Adrenal gland (tissue), 12 donors: ENCODE measurements around the gene FBXO46. TPM values are rescaled to one million over a fixed set of nuclear protein-coding genes. Genes with fewer than 3 reads are reported as not detected.

Source experiments
- DNase-seq, 7 donors: peaks; one replicate each; pipeline ENCODE4 v3.0.0-alpha.2; 2019 to 2020
- H3K27ac ChIP-seq, 5 donors: fragments of 200-600 bp; sonication (generic) in 4 of 5; 1 replicate in 3 of 5; 2 replicates in 2 of 5; pipeline versions ENCODE4 v1.5.1 to v1.8.0; 2016 to 2020; ENCODE audit warnings: mild to moderate bottlenecking in 1 of 5
- H3K27me3 ChIP-seq: fragments of 200-600 bp; 2 replicates; pipeline ENCODE4 v1.8.0; 2021
- H3K36me3 ChIP-seq, 2 donors: fragments of 200-600 bp; replicated peaks in 1 of 2; 1 replicate in 1 of 2; 2 replicates in 1 of 2; pipeline versions ENCODE4 v1.5.1 to v1.8.0; 2018 to 2022
- H3K4me1 ChIP-seq, 2 donors: fragments of 200-600 bp; replicated peaks in 1 of 2; 1 replicate in 1 of 2; 2 replicates in 1 of 2; pipeline versions ENCODE4 v1.5.1 to v1.8.0; 2018 to 2021
- H3K4me3 ChIP-seq, 4 donors: fragments of 200-600 bp; sonication (generic) in 3 of 4; one replicate each; pipeline ENCODE4 v1.5.1; 2016 to 2018
- H3K9me3 ChIP-seq, 3 donors: fragments of 200-600 bp; sonication (generic) in 1 of 3; replicated peaks in 1 of 3; 1 replicate in 2 of 3; 2 replicates in 1 of 3; pipeline versions ENCODE4 v1.5.1 to v1.8.0; 2016 to 2021
- POLR2A ChIP-seq, 2 donors: fragments of 450-650 bp; IDR thresholded peaks; one replicate each; pipeline ENCODE4 v1.6.1; 2017; ENCODE audit warnings: antibody characterized with exemption in 2 of 2, mild to moderate bottlenecking in 2 of 2, moderate library complexity in 1 of 2
- WGBS, 4 donors: extraction: QIAGEN DNeasy Blood & Tissue Kit in 2 of 4; methylation state at CpG; one replicate each; pipeline versions ENCODE4 v1.1.5 to v1.1.7; 2013 to 2017; 5-methylcytosine and 5-hydroxymethylcytosine counted together
- intact Hi-C, 2 donors: fragments of 100-400 bp; cut with DNase I; formaldehyde crosslinking; loops; one replicate each; pipeline versions ENCODE4 v1.14.1 to v1.15.0; 2022 to 2023
- polyA plus RNA-seq, 3 donors: library from polyadenylated mRNA; stranded (reverse); fragments of 200-250 nt in 2 of 3; fragments of 350-450 nt in 1 of 3; fragmentation: Illumina TruSeq in 1 of 3; extraction: RNeasy Lipid Tissue Mini Kit (QIAGEN cat#74804) in 1 of 3; gene quantifications; one replicate each; pipeline ENCODE4 v1.2.3, GENCODE V29; 2013 to 2014
- total RNA-seq, 9 donors: library from RNA; depleted of rRNA in 4 of 9; stranded (reverse); fragments of >200 nt in 4 of 9; fragments of 120-200 nt in 1 of 9; fragmentation: NEBNext Ultra II Directional in 1 of 9; extraction: Animal tissue kit (Norgen Biotek cat#: 25700) in 1 of 9; gene quantifications; one replicate each; pipeline versions ENCODE4 v1.1.0 to v1.2.4, GENCODE V29; 2013 to 2023
- TF ChIP-seq, protein P1 (sequence below), 6 experiments: fragments of 450-650 bp in 4 of 6; fragments of 200-600 bp in 2 of 6; sonication (generic) in 1 of 6; IDR thresholded peaks; 1 replicate in 5 of 6; 2 replicates in 1 of 6; pipeline versions ENCODE4 v1.5.1 to v1.8.0; 2016 to 2021; ENCODE audit warnings: antibody characterized with exemption in 6 of 6, mild to moderate bottlenecking in 2 of 6, moderate library complexity in 1 of 6
- donor health status: healthy with polysubstance abuse.
- donor health status: Bipolar disorder and iron deficiency.
- donor health status: DM: yes; HTN: yes; CAD: no.
- donor health status: DM: no; HTN: no; CAD: no.
- donor health status: DM: no; HTN: no; CAD: no.
- donor health status: DM: yes; HTN: yes; CAD: no.

FBXO46 gene
- total and polyA plus RNA-seq, 12 donors, result 3.2 to 25.6 (median 11.2) TPM

DNA sequence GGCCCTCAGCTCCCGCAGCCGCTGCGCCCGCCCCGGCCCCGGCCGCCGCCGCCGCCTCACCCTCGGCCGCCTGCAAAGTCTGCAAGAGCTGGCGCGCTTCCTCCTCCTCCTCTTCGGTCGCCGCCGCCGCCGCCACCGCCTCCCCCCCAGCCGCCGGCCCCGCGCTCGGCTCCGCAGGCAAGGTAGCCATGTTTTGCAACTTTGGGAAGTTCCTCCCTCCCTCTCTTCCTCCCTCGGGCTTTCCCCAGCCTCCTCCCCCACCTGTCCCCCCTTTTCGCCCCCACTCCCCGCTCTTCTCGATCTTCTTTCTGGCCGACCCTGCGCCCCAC, 37.9 kb upstream of the FBXO46 start:
- Histone ChIP-seq H3K4me1 (peaks cover 7 to 24% of the 10 kb centered on the region in 2 donors), H3K9me3 (no peaks in the 10 kb centered on the region), H3K4me3 (peak overlapping the region; percentile 56 to 89 (median 81)), H3K27ac (peak overlapping the region; percentile 92 to 98 (median 94)), H3K36me3 (peaks cover 0 to 8% of the 10 kb centered on the region in 2 donors), H3K27me3 (no peaks in the 10 kb centered on the region)
- peak in 3 of 7 donors; percentile 56 to 70 (median 67) for DNase-seq
- WGBS, 4 donors, result 0 to 2% (median 1%) methylated on average over 7 to 32 of the region's 33 CpGs
- intact Hi-C loops, result loop anchor here in 1 of 2 donors (5.0 kb wide), 1 partner anchor 56 kb away; no protein-coding TSS in a partner anchor
- TF ChIP-seq, protein P1, sequence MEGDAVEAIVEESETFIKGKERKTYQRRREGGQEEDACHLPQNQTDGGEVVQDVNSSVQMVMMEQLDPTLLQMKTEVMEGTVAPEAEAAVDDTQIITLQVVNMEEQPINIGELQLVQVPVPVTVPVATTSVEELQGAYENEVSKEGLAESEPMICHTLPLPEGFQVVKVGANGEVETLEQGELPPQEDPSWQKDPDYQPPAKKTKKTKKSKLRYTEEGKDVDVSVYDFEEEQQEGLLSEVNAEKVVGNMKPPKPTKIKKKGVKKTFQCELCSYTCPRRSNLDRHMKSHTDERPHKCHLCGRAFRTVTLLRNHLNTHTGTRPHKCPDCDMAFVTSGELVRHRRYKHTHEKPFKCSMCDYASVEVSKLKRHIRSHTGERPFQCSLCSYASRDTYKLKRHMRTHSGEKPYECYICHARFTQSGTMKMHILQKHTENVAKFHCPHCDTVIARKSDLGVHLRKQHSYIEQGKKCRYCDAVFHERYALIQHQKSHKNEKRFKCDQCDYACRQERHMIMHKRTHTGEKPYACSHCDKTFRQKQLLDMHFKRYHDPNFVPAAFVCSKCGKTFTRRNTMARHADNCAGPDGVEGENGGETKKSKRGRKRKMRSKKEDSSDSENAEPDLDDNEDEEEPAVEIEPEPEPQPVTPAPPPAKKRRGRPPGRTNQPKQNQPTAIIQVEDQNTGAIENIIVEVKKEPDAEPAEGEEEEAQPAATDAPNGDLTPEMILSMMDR (IDR thresholded peaks at IDR 0.05), result no peak
- TF ChIP-seq POLR2A (IDR thresholded peaks at IDR 0.05), result no peak

DNA sequence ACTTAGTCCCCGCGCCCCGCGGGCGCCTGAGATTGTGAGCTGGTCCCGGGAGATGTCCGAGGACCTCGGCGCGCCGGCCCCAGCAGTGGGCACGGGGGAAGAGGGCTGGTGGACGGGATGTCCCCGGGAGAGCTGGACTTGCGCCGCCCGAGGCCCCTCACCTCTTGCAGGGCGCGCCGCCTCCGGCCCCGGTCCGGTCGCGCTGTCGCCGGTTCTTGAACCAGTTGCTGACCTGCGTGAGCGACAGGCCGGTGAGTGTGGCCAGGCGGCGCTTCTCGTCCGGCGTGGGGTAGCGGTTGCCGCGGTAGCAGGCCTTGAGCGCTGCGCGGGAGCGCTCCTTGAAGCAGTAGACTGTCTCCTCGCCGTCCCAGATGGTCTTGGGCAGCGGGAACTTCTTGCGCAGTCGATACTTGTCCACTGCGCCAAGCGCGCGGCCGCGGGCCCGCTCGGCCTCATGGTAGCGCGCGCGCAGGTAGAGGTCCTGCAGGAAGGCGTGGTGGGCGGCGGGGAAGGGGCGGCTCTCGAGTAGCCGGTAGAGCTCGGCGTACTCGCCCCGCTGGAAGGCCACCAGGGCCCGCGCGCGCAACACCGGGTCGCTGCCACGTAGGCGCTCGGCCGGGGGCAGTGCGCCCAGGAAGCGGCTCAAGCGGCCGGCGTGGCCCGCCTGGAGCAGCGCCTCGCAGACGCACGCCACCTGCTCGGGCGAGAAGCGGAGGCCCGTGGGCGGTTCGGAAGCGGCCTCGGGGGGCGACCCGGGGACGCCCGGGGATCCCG, 37.4 kb upstream of the FBXO46 start:
- 1% methylated on average over 102 of the region's 102 CpGs; no CpG with 5 or more reads in 2 of the 4 donors for WGBS, 4 donors
- peak overlapping the region; percentile 56 to 89 (median 81) for H3K4me3 ChIP-seq
- peak overlapping the region; percentile 92 to 98 (median 94) for H3K27ac ChIP-seq
- DNase-seq, result peak; percentile 71 to 81 (median 75)
- H3K27me3 ChIP-seq, result no peaks in the 10 kb centered on the region
- TF ChIP-seq, protein P1 (IDR thresholded peaks at IDR 0.05), result no peak
- peak; percentile 27 to 55 for TF ChIP-seq POLR2A (IDR thresholded peaks at IDR 0.05)
- no peaks in the 10 kb centered on the region for H3K9me3 ChIP-seq
- peaks cover 7 to 24% of the 10 kb centered on the region in 2 donors for H3K4me1 ChIP-seq
- intact Hi-C loops, result loop anchor here in 1 of 2 donors (5.0 kb wide), 1 partner anchor 56 kb away; no protein-coding TSS in a partner anchor
- H3K36me3 ChIP-seq, result peaks cover 0 to 8% of the 10 kb centered on the region in 2 donors

DNA sequence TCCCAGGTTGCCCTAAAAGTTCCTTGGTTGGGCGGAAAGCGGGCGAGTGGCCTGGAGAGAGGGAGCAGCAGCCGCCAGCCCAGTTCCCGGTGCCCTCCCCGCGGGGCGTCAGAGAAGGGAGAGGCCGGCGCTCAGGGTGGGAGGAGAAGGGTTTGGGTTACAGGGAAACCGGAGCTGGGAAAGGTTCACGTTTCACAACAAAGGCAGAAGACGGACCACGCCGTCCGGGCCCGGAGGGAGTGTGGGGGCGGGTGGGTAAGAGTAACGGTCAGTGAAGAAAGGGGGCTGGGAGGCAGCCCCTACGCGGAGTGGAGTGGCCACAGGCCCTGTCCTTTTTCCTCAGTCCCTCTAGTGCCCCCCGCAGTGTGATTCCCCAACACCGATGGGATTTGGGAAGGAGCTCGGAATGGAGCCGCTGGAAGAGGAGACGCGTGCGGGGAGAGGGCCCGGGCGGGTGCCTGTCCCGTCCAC, 36.7 kb upstream of the FBXO46 start:
- H3K4me3 ChIP-seq, result peak overlapping the region in 3 of 4 donors; percentile 28 to 86 (median 76)
- peak; percentile 20 to 85 for TF ChIP-seq POLR2A (IDR thresholded peaks at IDR 0.05)
- TF ChIP-seq, protein P1 (IDR thresholded peaks at IDR 0.05), result no peak
- H3K36me3 ChIP-seq, result peaks cover 0 to 8% of the 10 kb centered on the region in 2 donors
- H3K9me3 ChIP-seq, result no peaks in the 10 kb centered on the region
- peaks cover 7 to 24% of the 10 kb centered on the region in 2 donors for H3K4me1 ChIP-seq
- DNase-seq, result peak; percentile 82 to 91 (median 89)
- WGBS, 4 donors, result 13 to 27% (median 15%) methylated on average over 13 to 31 of the region's 31 CpGs
- peak overlapping the region; percentile 92 to 98 (median 94) for H3K27ac ChIP-seq
- H3K27me3 ChIP-seq, result no peaks in the 10 kb centered on the region
- intact Hi-C loops, result loop anchor here in 1 of 2 donors (5.0 kb wide), 1 partner anchor 55 kb away; no protein-coding TSS in a partner anchor

DNA sequence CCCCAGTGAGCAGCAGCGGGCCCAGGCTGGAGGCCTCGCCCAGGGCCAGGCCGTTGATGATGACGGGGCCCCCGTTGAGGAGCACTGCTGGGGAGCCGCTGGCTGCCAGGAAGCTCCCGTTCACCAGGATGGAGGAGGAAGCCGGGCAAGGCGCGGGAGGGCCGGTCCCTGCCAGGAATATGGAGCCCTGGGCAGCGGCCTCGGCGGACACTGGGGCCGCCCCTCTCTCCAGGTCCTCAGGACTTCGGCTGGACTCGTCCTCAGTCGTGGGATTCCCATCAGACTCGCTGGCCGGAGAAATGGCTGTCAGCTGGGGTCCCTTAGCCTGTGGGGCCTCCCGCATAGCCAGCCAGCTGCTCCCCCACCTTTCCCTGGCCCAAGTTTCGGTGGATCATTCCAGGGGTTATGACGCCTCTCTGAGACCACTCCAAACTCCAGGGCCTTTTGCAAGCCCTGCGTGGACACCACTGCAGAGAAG, 36.2 kb upstream of the FBXO46 start:
- peaks cover 0 to 8% of the 10 kb centered on the region in 2 donors for H3K36me3 ChIP-seq
- peak overlapping the region; percentile 92 to 98 (median 94) for H3K27ac ChIP-seq
- WGBS, 4 donors, result 4 to 62% (median 20%) methylated on average over 4 to 24 of the region's 24 CpGs
- intact Hi-C loops, result loop anchor here in 1 of 2 donors (5.0 kb wide), 1 partner anchor 55 kb away; no protein-coding TSS in a partner anchor
- H3K4me3 ChIP-seq, result peak overlapping the region in 2 of 4 donors; percentile 76 to 86
- H3K27me3 ChIP-seq, result no peaks in the 10 kb centered on the region
- no peak for TF ChIP-seq POLR2A (IDR thresholded peaks at IDR 0.05)
- TF ChIP-seq, protein P1 (IDR thresholded peaks at IDR 0.05), result no peak
- no peaks in the 10 kb centered on the region for H3K9me3 ChIP-seq
- peak in 6 of 7 donors; percentile 52 to 74 (median 58) for DNase-seq
- H3K4me1 ChIP-seq, result peaks cover 7 to 24% of the 10 kb centered on the region in 2 donors
